GM18517 (cell line): Measurements from ENCODE around the gene STK10.
"Not testable (repeated sequence)": the region's sequence is repeated elsewhere in the genome, so short reads cannot be mapped to it uniquely, and the experiment has no call there.

Experiments
- ATAC-seq: cut with Tn5 transposase; IDR thresholded peaks from one replicate; pipeline ENCODE4 v1.9.1; 2021; ENCODE audit warnings: mild to moderate bottlenecking, moderate library complexity; ENCODE audit not compliant: unreplicated experiment

Gene STK10

GRCh38 chr5:172188033-172188892 lies at the start of gene STK10:
Gene STK10, minus strand, starts transcription at chr5:172188224. Its CDS starts 182 bp downstream, at chr5:172188042.
- peak; percentile 69 for ATAC-seq

- ATAC-seq = no peak
These were observed 48.1 kb upstream of the STK10 start for GRCh38 chr5:172235827-172236736.

GRCh38 chr5:172235132-172235780 lies 47.2 kb upstream of the STK10 start:
- ATAC-seq = peak; percentile 67

- no peak for ATAC-seq
These were observed 46.0 kb upstream of the STK10 start for GRCh38 chr5:172234031-172234430.

GRCh38 chr5:172229904-172230303 lies 41.9 kb upstream of the STK10 start:
- ATAC-seq = no peak

GRCh38 chr5:172224996-172225395 lies 37.0 kb upstream of the STK10 start:
- ATAC-seq = no peak

- peak; percentile 85 for ATAC-seq
These were observed 36.2 kb upstream of the STK10 start for GRCh38 chr5:172223901-172224873.

- no peak for ATAC-seq
These were observed 31.3 kb upstream of the STK10 start for GRCh38 chr5:172219296-172219695.

- ATAC-seq = no peak
These were observed 28.3 kb upstream of the STK10 start for GRCh38 chr5:172216345-172216744.

GRCh38 chr5:172213126-172213525 lies 25.1 kb upstream of the STK10 start:
- no peak for ATAC-seq

GRCh38 chr5:172211676-172212075 lies 23.7 kb upstream of the STK10 start:
- ATAC-seq = no peak

GRCh38 chr5:172209714-172210113 lies 21.7 kb upstream of the STK10 start:
- ATAC-seq = no peak

- ATAC-seq = no peak
These were observed 19.5 kb upstream of the STK10 start for GRCh38 chr5:172207511-172207910.

- ATAC-seq = not testable (repeated sequence)
These were observed 18.0 kb upstream of the STK10 start for GRCh38 chr5:172205984-172206383.

- ATAC-seq = no peak
These were observed 12.5 kb upstream of the STK10 start for GRCh38 chr5:172200476-172200875.

- no peak for ATAC-seq
These were observed 11.4 kb upstream of the STK10 start for GRCh38 chr5:172199446-172199845.

GRCh38 chr5:172197775-172198174 lies 9.8 kb upstream of the STK10 start:
- not testable (repeated sequence) for ATAC-seq

GRCh38 chr5:172194985-172195774 lies 7.2 kb upstream of the STK10 start:
- no peak for ATAC-seq

- no peak for ATAC-seq
These were observed 5.8 kb upstream of the STK10 start, which contains the start of gene EFCAB9 for GRCh38 chr5:172193872-172194271. Gene EFCAB9, plus strand, starts transcription at chr5:172194172. Its CDS starts 1 bp downstream, at chr5:172194173.
